ENCODE data around the gene CAPN2.

The CAPN2 gene

GRCh38 chr1:223670458-223671159, 41.7 kb upstream of the CAPN2 start:
- Histone ChIP-seq H3K27me3 (ENCODE audit: insufficient read depth, poor library complexity, severe bottlenecking) (peaks cover 4% of the 10 kb centered on the region), H3K4me3 (replicated peaks; ENCODE audit: insufficient read depth, low read length) (no peak overlapping the region), H3K27ac (replicated peaks) (no peak overlapping the region)
- TF ChIP-seq GABPA (IDR thresholded peaks at IDR 0.05; ENCODE audit: low read depth) = no peak
- TF ChIP-seq SPI1 (IDR thresholded peaks at IDR 0.05; ENCODE audit: borderline replicate concordance, low read depth) = no peak
- peak; percentile 24 for TF ChIP-seq CTCF (IDR thresholded peaks at IDR 0.05; ENCODE audit: insufficient read depth, low read length)
- no peak for TF ChIP-seq POLR2AphosphoS5 (IDR thresholded peaks at IDR 0.05; ENCODE audit: low read depth)
- DNase-seq (ENCODE audit: low read depth in 1 of 2, low spot score in 1 of 2) = peak in 1 of 2 experiments; percentile 7

GRCh38 chr1:223674119-223674890, 38.0 kb upstream of the CAPN2 start:
- TF ChIP-seq REST (IDR thresholded peaks at IDR 0.05; ENCODE audit: insufficient replicate concordance, low read depth) (no peak), SPI1 (IDR thresholded peaks at IDR 0.05; ENCODE audit: borderline replicate concordance, low read depth) (peak; percentile 80), GABPA (IDR thresholded peaks at IDR 0.05; ENCODE audit: low read depth) (no peak), CTCF (IDR thresholded peaks at IDR 0.05; ENCODE audit: insufficient read depth, low read length) (no peak), POLR2AphosphoS5 (IDR thresholded peaks at IDR 0.05; ENCODE audit: low read depth) (no peak)
- H3K4me3 ChIP-seq (replicated peaks; ENCODE audit: insufficient read depth, low read length) = no peak overlapping the region
- no peak overlapping the region for H3K27ac ChIP-seq (replicated peaks)
- DNase-seq (ENCODE audit: low read depth in 1 of 2, low spot score in 1 of 2) = no peak
- no peaks in the 10 kb centered on the region for H3K27me3 ChIP-seq (ENCODE audit: insufficient read depth, poor library complexity, severe bottlenecking)

GRCh38 chr1:223678841-223679240, 33.5 kb upstream of the CAPN2 start:
- peaks cover 7% of the 10 kb centered on the region for H3K27me3 ChIP-seq (ENCODE audit: insufficient read depth, poor library complexity, severe bottlenecking)
- TF ChIP-seq SPI1 (IDR thresholded peaks at IDR 0.05; ENCODE audit: borderline replicate concordance, low read depth) (peak; percentile 15; the same call in 1 of the 2 replicates), REST (IDR thresholded peaks at IDR 0.05; ENCODE audit: insufficient replicate concordance, low read depth) (no peak), CTCF (IDR thresholded peaks at IDR 0.05; ENCODE audit: insufficient read depth, low read length) (no peak), POLR2AphosphoS5 (IDR thresholded peaks at IDR 0.05; ENCODE audit: low read depth) (no peak), GABPA (IDR thresholded peaks at IDR 0.05; ENCODE audit: low read depth) (no peak)
- H3K27ac ChIP-seq (replicated peaks) = no peak overlapping the region
- H3K4me3 ChIP-seq (replicated peaks; ENCODE audit: insufficient read depth, low read length) = no peak overlapping the region
- DNase-seq (ENCODE audit: low read depth in 1 of 2, low spot score in 1 of 2) = peak; percentile 42 to 64
